Prostate gland (tissue), 2 donors: ENCODE data around the gene DAO.

Experiments used
- POLR2A ChIP-seq: fragments of 450-650 bp; IDR thresholded peaks from one replicate; pipeline ENCODE4 v1.6.1; 2016; ENCODE audit warnings: antibody characterized with exemption, mild to moderate bottlenecking
- POLR2AphosphoS5 ChIP-seq: sonication (generic); formaldehyde crosslinking; IDR thresholded peaks from one replicate; pipeline ENCODE4 v1.6.1; 2017; ENCODE audit warnings: antibody characterized with exemption
- TF ChIP-seq, protein P1 (sequence below), 4 experiments: fragments of 200-600 bp in 2 of 4; fragments of 450-650 bp in 2 of 4; sonication (generic) in 2 of 4; IDR thresholded peaks; 1 replicate in 3 of 4; 2 replicates in 1 of 4; pipeline ENCODE4 v1.5.1; 2016 to 2019; ENCODE audit warnings: antibody characterized with exemption in 4 of 4, mild to moderate bottlenecking in 2 of 4, moderate library complexity in 2 of 4

DNA sequence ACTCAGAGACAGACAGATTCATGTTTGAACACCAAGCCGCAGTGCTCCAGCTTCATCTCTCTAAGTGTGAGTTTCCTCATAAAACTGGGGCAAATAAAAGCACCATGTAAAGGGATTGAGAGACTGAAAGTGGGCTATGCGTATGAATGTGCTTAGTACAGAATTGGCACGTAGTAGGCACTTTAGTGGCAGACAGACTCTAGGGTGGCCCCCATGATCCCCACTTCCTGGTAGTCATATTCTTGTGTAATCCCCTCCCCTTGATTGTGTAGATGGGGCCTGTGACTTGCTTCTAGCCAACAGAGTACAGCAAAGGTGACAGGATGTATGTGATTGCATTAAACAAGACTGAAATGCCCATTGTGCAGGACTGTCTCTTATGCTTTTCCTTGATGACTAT is 43.0 kb downstream of the DAO start:
- TF ChIP-seq, protein P1, sequence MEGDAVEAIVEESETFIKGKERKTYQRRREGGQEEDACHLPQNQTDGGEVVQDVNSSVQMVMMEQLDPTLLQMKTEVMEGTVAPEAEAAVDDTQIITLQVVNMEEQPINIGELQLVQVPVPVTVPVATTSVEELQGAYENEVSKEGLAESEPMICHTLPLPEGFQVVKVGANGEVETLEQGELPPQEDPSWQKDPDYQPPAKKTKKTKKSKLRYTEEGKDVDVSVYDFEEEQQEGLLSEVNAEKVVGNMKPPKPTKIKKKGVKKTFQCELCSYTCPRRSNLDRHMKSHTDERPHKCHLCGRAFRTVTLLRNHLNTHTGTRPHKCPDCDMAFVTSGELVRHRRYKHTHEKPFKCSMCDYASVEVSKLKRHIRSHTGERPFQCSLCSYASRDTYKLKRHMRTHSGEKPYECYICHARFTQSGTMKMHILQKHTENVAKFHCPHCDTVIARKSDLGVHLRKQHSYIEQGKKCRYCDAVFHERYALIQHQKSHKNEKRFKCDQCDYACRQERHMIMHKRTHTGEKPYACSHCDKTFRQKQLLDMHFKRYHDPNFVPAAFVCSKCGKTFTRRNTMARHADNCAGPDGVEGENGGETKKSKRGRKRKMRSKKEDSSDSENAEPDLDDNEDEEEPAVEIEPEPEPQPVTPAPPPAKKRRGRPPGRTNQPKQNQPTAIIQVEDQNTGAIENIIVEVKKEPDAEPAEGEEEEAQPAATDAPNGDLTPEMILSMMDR (IDR thresholded peaks at IDR 0.05), result no peak
- TF ChIP-seq POLR2A (no peak), POLR2AphosphoS5 (no peak)
